ENCODE measurements around the gene CBX2.

DNA sequence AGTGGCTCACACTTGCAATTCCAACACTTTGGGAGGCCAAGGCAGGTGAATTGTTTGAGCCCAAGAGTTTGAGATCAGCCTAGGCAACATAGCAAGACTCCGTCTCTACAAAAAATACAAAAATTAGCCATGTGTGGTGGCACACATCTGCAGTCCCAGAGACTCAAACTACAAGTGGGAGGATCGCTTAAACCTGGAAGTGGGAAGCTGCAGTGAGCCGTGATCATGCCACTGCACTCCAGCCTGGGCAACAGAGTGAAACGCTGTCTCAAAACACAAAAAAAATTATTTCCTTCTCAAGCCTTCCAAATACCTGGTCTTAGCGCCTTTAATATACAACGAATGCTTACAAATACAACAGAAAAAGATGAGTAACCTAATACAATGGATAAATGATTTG lies 19.7 kb upstream of the CBX2 start:
- TF ChIP-seq GATA3 (IDR thresholded peaks at IDR 0.05; ENCODE audit: borderline replicate concordance) (no peak), POLR2A (IDR thresholded peaks at IDR 0.05; ENCODE audit: low read length) (no peak), TP53 (CRISPR knock-in tag; IDR thresholded peaks at IDR 0.05) (no peak), ELK1 (IDR thresholded peaks at IDR 0.05; ENCODE audit: low read depth, low read length) (no peak), CTCF (IDR thresholded peaks at IDR 0.05) (no peak)
- TF ChIP-seq, protein P1, sequence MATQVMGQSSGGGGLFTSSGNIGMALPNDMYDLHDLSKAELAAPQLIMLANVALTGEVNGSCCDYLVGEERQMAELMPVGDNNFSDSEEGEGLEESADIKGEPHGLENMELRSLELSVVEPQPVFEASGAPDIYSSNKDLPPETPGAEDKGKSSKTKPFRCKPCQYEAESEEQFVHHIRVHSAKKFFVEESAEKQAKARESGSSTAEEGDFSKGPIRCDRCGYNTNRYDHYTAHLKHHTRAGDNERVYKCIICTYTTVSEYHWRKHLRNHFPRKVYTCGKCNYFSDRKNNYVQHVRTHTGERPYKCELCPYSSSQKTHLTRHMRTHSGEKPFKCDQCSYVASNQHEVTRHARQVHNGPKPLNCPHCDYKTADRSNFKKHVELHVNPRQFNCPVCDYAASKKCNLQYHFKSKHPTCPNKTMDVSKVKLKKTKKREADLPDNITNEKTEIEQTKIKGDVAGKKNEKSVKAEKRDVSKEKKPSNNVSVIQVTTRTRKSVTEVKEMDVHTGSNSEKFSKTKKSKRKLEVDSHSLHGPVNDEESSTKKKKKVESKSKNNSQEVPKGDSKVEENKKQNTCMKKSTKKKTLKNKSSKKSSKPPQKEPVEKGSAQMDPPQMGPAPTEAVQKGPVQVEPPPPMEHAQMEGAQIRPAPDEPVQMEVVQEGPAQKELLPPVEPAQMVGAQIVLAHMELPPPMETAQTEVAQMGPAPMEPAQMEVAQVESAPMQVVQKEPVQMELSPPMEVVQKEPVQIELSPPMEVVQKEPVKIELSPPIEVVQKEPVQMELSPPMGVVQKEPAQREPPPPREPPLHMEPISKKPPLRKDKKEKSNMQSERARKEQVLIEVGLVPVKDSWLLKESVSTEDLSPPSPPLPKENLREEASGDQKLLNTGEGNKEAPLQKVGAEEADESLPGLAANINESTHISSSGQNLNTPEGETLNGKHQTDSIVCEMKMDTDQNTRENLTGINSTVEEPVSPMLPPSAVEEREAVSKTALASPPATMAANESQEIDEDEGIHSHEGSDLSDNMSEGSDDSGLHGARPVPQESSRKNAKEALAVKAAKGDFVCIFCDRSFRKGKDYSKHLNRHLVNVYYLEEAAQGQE (IDR thresholded peaks at IDR 0.05), result no peak
